Type B pancreatic cell (in vitro differentiated cells): ENCODE results near the gene PRR33. TPM values are rescaled to one million over a fixed set of nuclear protein-coding genes. Genes with fewer than 3 reads are reported as not detected.

Source experiments
- DNase-seq: peaks from one replicate; pipeline ENCODE4 v3.0.0; 2021; ENCODE audit warnings: mixed read lengths; ENCODE audit not compliant: unreplicated experiment; ENCODE audit errors: extremely low spot score
- H3K27ac Mint-ChIP-seq: 2 replicates; pipeline ENCODE4 v1.8.0; 2021; ENCODE audit warnings: mild to moderate bottlenecking, mixed read lengths
- H3K27me3 Mint-ChIP-seq: 2 replicates; pipeline ENCODE4 v1.8.0; 2021; ENCODE audit warnings: mixed read lengths
- H3K36me3 Mint-ChIP-seq: 2 replicates; pipeline ENCODE4 v1.8.0; 2021; ENCODE audit warnings: mixed read lengths
- H3K4me1 Mint-ChIP-seq: one replicate; pipeline ENCODE4 v1.8.0; 2021; ENCODE audit warnings: mixed read lengths; ENCODE audit not compliant: unreplicated experiment
- H3K4me3 Mint-ChIP-seq: 2 replicates; pipeline ENCODE4 v1.8.0; 2021; ENCODE audit warnings: mild to moderate bottlenecking, mixed read lengths
- H3K9me3 Mint-ChIP-seq: 2 replicates; pipeline ENCODE4 v1.8.0; 2021; ENCODE audit warnings: mixed read lengths
- total RNA-seq: library from RNA; stranded (reverse); gene quantifications from 2 replicates; pipeline ENCODE4 v1.2.1, GENCODE V29; 2021; ENCODE audit warnings: low replicate concordance
- TF ChIP-seq, protein P1 (sequence below): fragments of 200-600 bp; sonication (generic); conservative IDR thresholded peaks from 2 replicates; pipeline ENCODE4 v1.5.0; 2021; ENCODE audit warnings: antibody characterized with exemption, mild to moderate bottlenecking

The PRR33 gene
- total RNA-seq, 1 donor from 2014 or later: not detected

DNA sequence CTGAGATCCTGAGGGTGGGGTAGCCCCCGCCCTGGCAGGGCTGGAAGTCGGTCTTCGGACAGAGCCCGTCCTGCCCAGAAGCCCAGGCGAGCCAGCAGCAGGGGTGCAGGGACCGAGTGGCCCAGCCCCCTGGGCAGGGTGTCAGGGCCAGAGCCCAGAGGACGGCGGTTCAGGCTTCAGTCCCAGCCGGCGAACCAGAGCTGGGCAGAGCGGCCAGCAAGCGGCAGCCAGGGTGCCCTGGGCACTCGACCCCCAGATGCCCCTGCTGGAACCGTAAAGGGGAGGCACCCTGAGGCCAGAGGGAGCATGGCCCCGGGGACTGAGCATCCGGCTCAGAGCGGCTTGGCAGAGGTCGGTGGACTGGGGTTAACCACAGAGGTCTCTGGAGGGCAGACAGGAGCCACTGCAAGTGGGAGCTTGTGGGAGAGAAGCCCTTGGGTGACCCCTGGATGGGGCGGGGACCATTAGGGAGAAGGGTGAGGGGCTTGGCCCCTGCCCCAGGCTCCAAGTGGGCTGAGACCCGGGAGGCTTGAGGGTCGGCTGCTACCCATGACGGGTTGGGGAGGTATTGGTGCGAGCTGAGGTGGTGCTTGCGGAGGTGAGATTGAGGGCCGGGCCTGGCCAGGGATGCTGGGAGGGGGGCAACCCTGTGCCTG is 22.9 kb downstream of the PRR33 start:
- H3K27me3 Mint-ChIP-seq: peaks cover 3% of the 10 kb centered on the region
- no peak overlapping the region for H3K4me3 Mint-ChIP-seq
- DNase-seq: no peak
- TF ChIP-seq, protein P1, sequence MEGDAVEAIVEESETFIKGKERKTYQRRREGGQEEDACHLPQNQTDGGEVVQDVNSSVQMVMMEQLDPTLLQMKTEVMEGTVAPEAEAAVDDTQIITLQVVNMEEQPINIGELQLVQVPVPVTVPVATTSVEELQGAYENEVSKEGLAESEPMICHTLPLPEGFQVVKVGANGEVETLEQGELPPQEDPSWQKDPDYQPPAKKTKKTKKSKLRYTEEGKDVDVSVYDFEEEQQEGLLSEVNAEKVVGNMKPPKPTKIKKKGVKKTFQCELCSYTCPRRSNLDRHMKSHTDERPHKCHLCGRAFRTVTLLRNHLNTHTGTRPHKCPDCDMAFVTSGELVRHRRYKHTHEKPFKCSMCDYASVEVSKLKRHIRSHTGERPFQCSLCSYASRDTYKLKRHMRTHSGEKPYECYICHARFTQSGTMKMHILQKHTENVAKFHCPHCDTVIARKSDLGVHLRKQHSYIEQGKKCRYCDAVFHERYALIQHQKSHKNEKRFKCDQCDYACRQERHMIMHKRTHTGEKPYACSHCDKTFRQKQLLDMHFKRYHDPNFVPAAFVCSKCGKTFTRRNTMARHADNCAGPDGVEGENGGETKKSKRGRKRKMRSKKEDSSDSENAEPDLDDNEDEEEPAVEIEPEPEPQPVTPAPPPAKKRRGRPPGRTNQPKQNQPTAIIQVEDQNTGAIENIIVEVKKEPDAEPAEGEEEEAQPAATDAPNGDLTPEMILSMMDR: no peak
- no peaks in the 10 kb centered on the region for H3K9me3 Mint-ChIP-seq
- H3K4me1 Mint-ChIP-seq: peaks cover 3% of the 10 kb centered on the region
- no peak overlapping the region for H3K27ac Mint-ChIP-seq
- no peaks in the 10 kb centered on the region for H3K36me3 Mint-ChIP-seq

DNA sequence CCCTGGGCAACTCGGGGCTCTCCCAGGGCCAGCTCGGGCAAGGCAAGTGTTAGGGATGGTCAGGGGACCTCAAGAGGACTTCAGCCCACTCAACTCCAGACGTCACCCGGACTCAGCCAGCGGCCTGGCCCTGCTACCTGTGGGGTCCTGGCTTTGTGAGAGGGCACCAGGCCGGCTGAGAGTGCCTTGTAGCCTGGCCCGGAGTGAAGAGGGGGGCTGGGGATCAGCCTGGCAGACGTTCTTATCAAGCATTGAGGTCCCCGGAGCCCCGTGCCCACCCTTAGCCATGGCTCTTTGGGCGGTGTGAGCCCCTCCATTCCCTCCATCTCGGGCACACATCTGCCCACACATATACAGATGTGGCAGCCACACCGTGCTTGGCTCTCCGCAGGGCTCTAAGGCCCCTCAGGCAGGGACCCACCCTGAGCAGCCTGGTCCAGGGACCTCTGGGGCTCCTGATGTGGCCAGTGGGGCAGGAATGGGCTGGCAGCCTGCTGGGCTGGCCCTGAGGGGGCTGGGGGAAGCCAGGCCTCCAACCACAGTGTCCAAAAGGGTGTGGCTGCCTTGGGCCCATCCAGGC is 23.5 kb downstream of the PRR33 start:
- Mint-ChIP-seq H3K4me1 (peaks cover 3% of the 10 kb centered on the region), H3K9me3 (no peaks in the 10 kb centered on the region), H3K27ac (no peak overlapping the region), H3K27me3 (peaks cover 3% of the 10 kb centered on the region), H3K4me3 (no peak overlapping the region), H3K36me3 (no peaks in the 10 kb centered on the region)
- DNase-seq: no peak
- TF ChIP-seq, protein P1: no peak

DNA sequence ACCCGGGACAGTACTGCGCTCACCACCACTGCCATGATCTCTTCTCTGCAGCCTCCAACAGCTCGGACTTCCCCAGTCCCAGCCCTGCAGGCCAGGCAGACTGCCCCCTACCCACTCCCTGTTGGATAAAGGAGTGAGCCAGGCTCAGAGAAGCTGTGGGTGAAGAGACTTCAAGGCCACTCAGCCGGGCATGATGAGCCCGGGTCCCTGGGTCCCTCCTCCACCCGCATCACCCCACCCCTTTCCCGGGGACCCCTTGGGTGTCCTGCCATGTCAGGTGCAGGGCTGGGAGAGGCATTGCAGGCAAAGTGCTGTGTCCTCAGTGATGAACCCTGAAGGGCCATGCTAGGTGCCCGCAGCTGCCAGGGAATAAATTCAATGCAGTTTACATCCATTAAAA is 24.3 kb downstream of the PRR33 start:
- H3K27ac Mint-ChIP-seq: no peak overlapping the region
- TF ChIP-seq, protein P1: no peak
- peaks cover 3% of the 10 kb centered on the region for H3K27me3 Mint-ChIP-seq
- H3K36me3 Mint-ChIP-seq: no peaks in the 10 kb centered on the region
- H3K9me3 Mint-ChIP-seq: no peaks in the 10 kb centered on the region
- DNase-seq: no peak
- peaks cover 3% of the 10 kb centered on the region for H3K4me1 Mint-ChIP-seq
- no peak overlapping the region for H3K4me3 Mint-ChIP-seq

DNA sequence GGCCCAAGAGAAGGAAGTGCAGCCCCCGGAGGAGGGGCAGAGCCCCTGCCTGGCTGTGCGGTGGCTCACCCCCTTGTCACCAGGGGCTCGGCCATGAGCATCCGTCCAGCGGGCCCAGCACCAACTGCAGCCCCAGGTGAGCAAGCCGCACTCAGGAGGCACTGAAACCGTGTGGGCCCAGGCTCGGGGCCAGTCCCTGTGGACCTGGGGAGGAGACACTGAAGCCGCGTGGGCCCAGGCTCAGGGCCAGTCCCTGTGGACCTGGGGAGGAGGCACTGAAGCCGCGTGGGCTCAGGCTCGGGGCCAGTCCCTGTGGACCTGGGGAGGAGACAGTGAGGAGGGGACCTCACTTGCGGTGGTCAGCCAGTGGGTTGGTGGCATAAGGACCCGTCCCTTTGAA is 24.9 kb downstream of the PRR33 start:
- peaks cover 3% of the 10 kb centered on the region for H3K4me1 Mint-ChIP-seq
- TF ChIP-seq, protein P1: no peak
- no peaks in the 10 kb centered on the region for H3K9me3 Mint-ChIP-seq
- H3K27ac Mint-ChIP-seq: no peak overlapping the region
- peaks cover 3% of the 10 kb centered on the region for H3K27me3 Mint-ChIP-seq
- DNase-seq: no peak
- no peaks in the 10 kb centered on the region for H3K36me3 Mint-ChIP-seq
- H3K4me3 Mint-ChIP-seq: no peak overlapping the region

DNA sequence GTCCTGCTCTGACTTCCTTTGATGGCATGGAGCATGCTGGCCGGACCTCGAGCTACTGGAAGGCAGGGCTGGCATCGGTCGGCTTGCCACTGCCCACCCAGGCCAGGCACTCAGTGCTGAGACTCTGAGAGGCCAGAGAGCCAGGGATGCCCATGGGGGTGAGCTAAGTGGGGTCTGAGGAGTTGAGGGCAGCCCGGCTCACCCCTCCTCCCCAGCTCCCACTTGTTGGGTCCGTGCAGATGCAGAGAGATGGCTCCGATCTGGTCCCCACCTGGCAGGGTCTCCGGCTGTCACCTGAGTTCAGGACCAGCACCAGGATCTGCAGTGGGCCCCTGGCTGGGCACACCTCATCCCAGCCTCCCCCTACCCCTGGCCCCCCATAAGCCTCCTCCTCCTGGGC is 25.5 kb downstream of the PRR33 start:
- H3K4me3 Mint-ChIP-seq: no peak overlapping the region
- no peaks in the 10 kb centered on the region for H3K36me3 Mint-ChIP-seq
- no peak overlapping the region for H3K27ac Mint-ChIP-seq
- H3K9me3 Mint-ChIP-seq: no peaks in the 10 kb centered on the region
- peaks cover 3% of the 10 kb centered on the region for H3K27me3 Mint-ChIP-seq
- TF ChIP-seq, protein P1: no peak
- no peak for DNase-seq
- H3K4me1 Mint-ChIP-seq: peaks cover 3% of the 10 kb centered on the region
